Measurements from ENCODE around the gene DNAJC11. TPM values are rescaled to one million over a fixed set of nuclear protein-coding genes. Genes with fewer than 3 reads are reported as not detected.

DNAJC11 gene
- total RNA-seq, 1 experiment from 2014 or later: 33.4 TPM

GRCh38 chr1:6613361-6614018, 88.1 kb downstream of the DNAJC11 start, which contains the start of gene PHF13:
Gene PHF13 (plus strand): TSS chr1:6613731. CDS start chr1:6614067, 336 bp downstream.
- Histone ChIP-seq H3K4me1 (ENCODE audit: low read length) (peaks cover 18% of the 10 kb centered on the region), H3K4me3 (ENCODE audit: low read length) (peak within 1 kb of the TSS; percentile 96), H3K27me3 (ENCODE audit: low read length) (no peaks in the 10 kb centered on the region), H3K27ac (ENCODE audit: low read length) (peak within 1 kb of the TSS; percentile 78), H3K9me2 (replicated peaks; ENCODE audit: insufficient read depth, low read length) (no peaks in the 10 kb centered on the region), H3K9me3 (ENCODE audit: low read length) (no peaks in the 10 kb centered on the region), H3K9ac (ENCODE audit: low read length) (peak within 1 kb of the TSS; percentile 99), H3K36me3 (ENCODE audit: insufficient read depth, low read length) (no peaks in the 10 kb centered on the region), H3K4me2 (ENCODE audit: low read depth, low read length, poor library complexity, severe bottlenecking) (peak within 1 kb of the TSS; percentile 90), H3K79me2 (ENCODE audit: low read length) (peaks cover 38% of the 10 kb centered on the region), H2AFZ (ENCODE audit: low read length) (peak within 1 kb of the TSS; percentile 32; the same call in 1 of the 2 replicates), H4K20me1 (ENCODE audit: insufficient read depth, low read depth, low read length) (no peaks in the 10 kb centered on the region)
- peak; percentile 99 for DNase-seq

- Histone ChIP-seq H3K4me3 (ENCODE audit: low read length) (peak overlapping the region; percentile 67), H2AFZ (ENCODE audit: low read length) (peak overlapping the region; percentile 32; the same call in 1 of the 2 replicates)
Observed at GRCh38 chr1:6612641-6613360, 88.8 kb downstream of the DNAJC11 start.

GRCh38 chr1:6603915-6604558, 97.6 kb downstream of the DNAJC11 start:
- peak; percentile 38 for DNase-seq
- Histone ChIP-seq H3K36me3 (ENCODE audit: insufficient read depth, low read length) (peaks cover under 1% of the 10 kb centered on the region; the same call in 1 of the 2 replicates), H3K79me2 (ENCODE audit: low read length) (peaks cover 26% of the 10 kb centered on the region), H3K9ac (ENCODE audit: low read length) (no peak overlapping the region), H4K20me1 (ENCODE audit: insufficient read depth, low read depth, low read length) (no peaks in the 10 kb centered on the region), H3K4me2 (ENCODE audit: low read depth, low read length, poor library complexity, severe bottlenecking) (no peak overlapping the region), H3K27me3 (ENCODE audit: low read length) (no peaks in the 10 kb centered on the region), H3K27ac (ENCODE audit: low read length) (no peak overlapping the region), H3K9me3 (ENCODE audit: low read length) (no peaks in the 10 kb centered on the region), H2AFZ (ENCODE audit: low read length) (no peak overlapping the region; the same call in 1 of the 2 replicates), H3K4me1 (ENCODE audit: low read length) (peaks cover 32% of the 10 kb centered on the region), H3K9me2 (replicated peaks; ENCODE audit: insufficient read depth, low read length) (no peaks in the 10 kb centered on the region), H3K4me3 (ENCODE audit: low read length) (no peak overlapping the region)

More at GRCh38 chr1:6612641-6613360, 88.8 kb downstream of the DNAJC11 start:
- H3K79me2 ChIP-seq (ENCODE audit: low read length): peaks cover 32% of the 10 kb centered on the region
- H3K4me2 ChIP-seq (ENCODE audit: low read depth, low read length, poor library complexity, severe bottlenecking): peak overlapping the region; percentile 70
- no peak overlapping the region for H3K27ac ChIP-seq (ENCODE audit: low read length)
- H3K9me2 ChIP-seq (replicated peaks; ENCODE audit: insufficient read depth, low read length): no peaks in the 10 kb centered on the region
- H3K4me1 ChIP-seq (ENCODE audit: low read length): peaks cover 18% of the 10 kb centered on the region
- no peaks in the 10 kb centered on the region for H3K36me3 ChIP-seq (ENCODE audit: insufficient read depth, low read length)
- DNase-seq: no peak
- H3K9ac ChIP-seq (ENCODE audit: low read length): peak overlapping the region; percentile 70
- H3K27me3 ChIP-seq (ENCODE audit: low read length): no peaks in the 10 kb centered on the region
- no peaks in the 10 kb centered on the region for H3K9me3 ChIP-seq (ENCODE audit: low read length)
- H4K20me1 ChIP-seq (ENCODE audit: insufficient read depth, low read depth, low read length): no peaks in the 10 kb centered on the region

- Histone ChIP-seq H3K79me2 (ENCODE audit: low read length) (peaks cover 29% of the 10 kb centered on the region), H3K27ac (ENCODE audit: low read length) (no peak overlapping the region), H3K9me2 (replicated peaks; ENCODE audit: insufficient read depth, low read length) (no peaks in the 10 kb centered on the region), H3K4me3 (ENCODE audit: low read length) (peak overlapping the region; percentile 91), H3K36me3 (ENCODE audit: insufficient read depth, low read length) (peaks cover 3% of the 10 kb centered on the region; the same call in 1 of the 2 replicates), H2AFZ (ENCODE audit: low read length) (peak overlapping the region; percentile 67; the same call in 1 of the 2 replicates), H3K4me2 (ENCODE audit: low read depth, low read length, poor library complexity, severe bottlenecking) (peak overlapping the region; percentile 100), H3K9me3 (ENCODE audit: low read length) (no peaks in the 10 kb centered on the region), H3K9ac (ENCODE audit: low read length) (peak overlapping the region; percentile 81), H4K20me1 (ENCODE audit: insufficient read depth, low read depth, low read length) (no peaks in the 10 kb centered on the region), H3K27me3 (ENCODE audit: low read length) (no peaks in the 10 kb centered on the region), H3K4me1 (ENCODE audit: low read length) (peaks cover 32% of the 10 kb centered on the region)
- peak; percentile 41 for DNase-seq
Observed at GRCh38 chr1:6603238-6603914, 98.2 kb downstream of the DNAJC11 start.

- peak; percentile 90 for DNase-seq
- Histone ChIP-seq H3K36me3 (ENCODE audit: insufficient read depth, low read length) (peaks cover 3% of the 10 kb centered on the region; the same call in 1 of the 2 replicates), H3K27me3 (ENCODE audit: low read length) (no peaks in the 10 kb centered on the region), H3K79me2 (ENCODE audit: low read length) (peaks cover 29% of the 10 kb centered on the region), H3K9me2 (replicated peaks; ENCODE audit: insufficient read depth, low read length) (no peaks in the 10 kb centered on the region), H3K27ac (ENCODE audit: low read length) (no peak within 1 kb of the TSS), H3K9ac (ENCODE audit: low read length) (peak within 1 kb of the TSS; percentile 81), H2AFZ (ENCODE audit: low read length) (peak within 1 kb of the TSS; percentile 67; the same call in 1 of the 2 replicates), H3K9me3 (ENCODE audit: low read length) (no peaks in the 10 kb centered on the region), H3K4me2 (ENCODE audit: low read depth, low read length, poor library complexity, severe bottlenecking) (peak within 1 kb of the TSS; percentile 100), H3K4me3 (ENCODE audit: low read length) (peak within 1 kb of the TSS; percentile 91), H3K4me1 (ENCODE audit: low read length) (peaks cover 32% of the 10 kb centered on the region), H4K20me1 (ENCODE audit: insufficient read depth, low read depth, low read length) (no peaks in the 10 kb centered on the region)
Observed at GRCh38 chr1:6602669-6603237, 98.9 kb downstream of the DNAJC11 start, which contains the start of gene KLHL21. Gene KLHL21 (minus strand): TSS chr1:6602869. CDS start chr1:6602817, 52 bp downstream.

GRCh38 chr1:6601923-6602668, 99.5 kb downstream of the DNAJC11 start:
- no peaks in the 10 kb centered on the region for H3K27me3 ChIP-seq (ENCODE audit: low read length)
- H3K79me2 ChIP-seq (ENCODE audit: low read length): peaks cover 29% of the 10 kb centered on the region
- H3K27ac ChIP-seq (ENCODE audit: low read length): no peak overlapping the region
- H4K20me1 ChIP-seq (ENCODE audit: insufficient read depth, low read depth, low read length): no peaks in the 10 kb centered on the region
- DNase-seq: no peak
- peak overlapping the region; percentile 100 for H3K4me2 ChIP-seq (ENCODE audit: low read depth, low read length, poor library complexity, severe bottlenecking)
- no peaks in the 10 kb centered on the region for H3K9me3 ChIP-seq (ENCODE audit: low read length)
- H3K9me2 ChIP-seq (replicated peaks; ENCODE audit: insufficient read depth, low read length): no peaks in the 10 kb centered on the region
- peak overlapping the region; percentile 81 for H3K9ac ChIP-seq (ENCODE audit: low read length)
- peaks cover 3% of the 10 kb centered on the region; the same call in 1 of the 2 replicates for H3K36me3 ChIP-seq (ENCODE audit: insufficient read depth, low read length)
- peaks cover 32% of the 10 kb centered on the region for H3K4me1 ChIP-seq (ENCODE audit: low read length)
- H3K4me3 ChIP-seq (ENCODE audit: low read length): peak overlapping the region; percentile 91
- H2AFZ ChIP-seq (ENCODE audit: low read length): peak overlapping the region; percentile 28; the same call in 1 of the 2 replicates
